Dedifferentiated amniotic fluid mesenchymal stem cell (primary cell): ENCODE results near the gene DNAJB7.
"Not testable (repeated sequence)": the region's sequence is repeated elsewhere in the genome, so short reads cannot be mapped to it uniquely, and the experiment has no call there.

Source experiments
- DNase-seq: peaks from one replicate; pipeline ENCODE4 v3.0.0-alpha.2; 2016; ENCODE audit errors: extremely low spot score

The DNAJB7 gene

GRCh38 chr22:40844951-40845350, 17.0 kb downstream of the DNAJB7 start:
- DNase-seq: no peak

- DNase-seq: no peak
Measured at GRCh38 chr22:40838486-40838885, 23.4 kb downstream of the DNAJB7 start.

GRCh38 chr22:40834619-40835018, 27.3 kb downstream of the DNAJB7 start:
- no peak for DNase-seq

- no peak for DNase-seq
Measured at GRCh38 chr22:40829131-40829530, 32.8 kb downstream of the DNAJB7 start.

- no peak for DNase-seq
Measured at GRCh38 chr22:40826984-40827741, 34.8 kb downstream of the DNAJB7 start.

- DNase-seq: not testable (repeated sequence)
Measured at GRCh38 chr22:40826292-40826691, 35.6 kb downstream of the DNAJB7 start.

GRCh38 chr22:40823426-40823825, 38.5 kb downstream of the DNAJB7 start:
- no peak for DNase-seq

GRCh38 chr22:40819599-40820140, 42.2 kb downstream of the DNAJB7 start:
- DNase-seq: peak; percentile 31

- DNase-seq: peak; percentile 55
Measured at GRCh38 chr22:40818747-40819598, 42.9 kb downstream of the DNAJB7 start, which contains the start of gene SLC25A17. Gene SLC25A17, minus strand, starts transcription at chr22:40819346. Its CDS starts 98 bp downstream, at chr22:40819248.

- DNase-seq: no peak
Measured at GRCh38 chr22:40818192-40818746, 43.6 kb downstream of the DNAJB7 start.

- DNase-seq: no peak
Measured at GRCh38 chr22:40817737-40818136, 44.2 kb downstream of the DNAJB7 start.

GRCh38 chr22:40813912-40814315, 48.0 kb downstream of the DNAJB7 start:
- DNase-seq: no peak
